ENCODE measurements around the gene MRAS.

The MRAS gene

DNA sequence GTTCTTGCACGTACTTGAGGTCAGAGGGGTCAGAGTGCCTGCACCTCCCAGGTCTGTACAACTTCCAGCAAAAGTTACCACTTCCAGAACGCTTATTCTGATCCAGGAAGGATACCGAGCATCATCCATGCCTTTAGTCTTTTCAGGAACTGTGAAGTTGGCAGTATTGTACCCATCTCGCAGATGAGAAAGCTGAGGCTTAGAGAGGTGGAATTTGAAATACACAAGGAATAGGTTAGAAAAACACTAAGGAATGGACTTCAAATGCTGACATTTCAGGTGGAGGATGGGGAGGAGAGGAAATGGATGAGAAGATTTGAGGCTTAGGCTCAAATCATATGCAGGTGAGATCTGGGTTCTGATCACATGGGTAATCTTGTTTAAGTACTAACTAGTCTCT is 97.3 kb downstream of the MRAS start (continued):
- TF ChIP-seq, protein P1, sequence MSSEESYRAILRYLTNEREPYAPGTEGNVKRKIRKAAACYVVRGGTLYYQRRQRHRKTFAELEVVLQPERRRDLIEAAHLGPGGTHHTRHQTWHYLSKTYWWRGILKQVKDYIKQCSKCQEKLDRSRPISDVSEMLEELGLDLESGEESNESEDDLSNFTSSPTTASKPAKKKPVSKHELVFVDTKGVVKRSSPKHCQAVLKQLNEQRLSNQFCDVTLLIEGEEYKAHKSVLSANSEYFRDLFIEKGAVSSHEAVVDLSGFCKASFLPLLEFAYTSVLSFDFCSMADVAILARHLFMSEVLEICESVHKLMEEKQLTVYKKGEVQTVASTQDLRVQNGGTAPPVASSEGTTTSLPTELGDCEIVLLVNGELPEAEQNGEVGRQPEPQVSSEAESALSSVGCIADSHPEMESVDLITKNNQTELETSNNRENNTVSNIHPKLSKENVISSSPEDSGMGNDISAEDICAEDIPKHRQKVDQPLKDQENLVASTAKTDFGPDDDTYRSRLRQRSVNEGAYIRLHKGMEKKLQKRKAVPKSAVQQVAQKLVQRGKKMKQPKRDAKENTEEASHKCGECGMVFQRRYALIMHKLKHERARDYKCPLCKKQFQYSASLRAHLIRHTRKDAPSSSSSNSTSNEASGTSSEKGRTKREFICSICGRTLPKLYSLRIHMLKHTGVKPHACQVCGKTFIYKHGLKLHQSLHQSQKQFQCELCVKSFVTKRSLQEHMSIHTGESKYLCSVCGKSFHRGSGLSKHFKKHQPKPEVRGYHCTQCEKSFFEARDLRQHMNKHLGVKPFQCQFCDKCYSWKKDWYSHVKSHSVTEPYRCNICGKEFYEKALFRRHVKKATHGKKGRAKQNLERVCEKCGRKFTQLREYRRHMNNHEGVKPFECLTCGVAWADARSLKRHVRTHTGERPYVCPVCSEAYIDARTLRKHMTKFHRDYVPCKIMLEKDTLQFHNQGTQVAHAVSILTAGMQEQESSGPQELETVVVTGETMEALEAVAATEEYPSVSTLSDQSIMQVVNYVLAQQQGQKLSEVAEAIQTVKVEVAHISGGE (tag by site-specific recombination; conservative IDR thresholded peaks at IDR 0.05; ENCODE audit: low read depth) = no peak
- TF ChIP-seq, protein P2, sequence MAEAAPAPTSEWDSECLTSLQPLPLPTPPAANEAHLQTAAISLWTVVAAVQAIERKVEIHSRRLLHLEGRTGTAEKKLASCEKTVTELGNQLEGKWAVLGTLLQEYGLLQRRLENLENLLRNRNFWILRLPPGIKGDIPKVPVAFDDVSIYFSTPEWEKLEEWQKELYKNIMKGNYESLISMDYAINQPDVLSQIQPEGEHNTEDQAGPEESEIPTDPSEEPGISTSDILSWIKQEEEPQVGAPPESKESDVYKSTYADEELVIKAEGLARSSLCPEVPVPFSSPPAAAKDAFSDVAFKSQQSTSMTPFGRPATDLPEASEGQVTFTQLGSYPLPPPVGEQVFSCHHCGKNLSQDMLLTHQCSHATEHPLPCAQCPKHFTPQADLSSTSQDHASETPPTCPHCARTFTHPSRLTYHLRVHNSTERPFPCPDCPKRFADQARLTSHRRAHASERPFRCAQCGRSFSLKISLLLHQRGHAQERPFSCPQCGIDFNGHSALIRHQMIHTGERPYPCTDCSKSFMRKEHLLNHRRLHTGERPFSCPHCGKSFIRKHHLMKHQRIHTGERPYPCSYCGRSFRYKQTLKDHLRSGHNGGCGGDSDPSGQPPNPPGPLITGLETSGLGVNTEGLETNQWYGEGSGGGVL (tag by site-specific recombination; IDR thresholded peaks at IDR 0.05) = no peak

DNA sequence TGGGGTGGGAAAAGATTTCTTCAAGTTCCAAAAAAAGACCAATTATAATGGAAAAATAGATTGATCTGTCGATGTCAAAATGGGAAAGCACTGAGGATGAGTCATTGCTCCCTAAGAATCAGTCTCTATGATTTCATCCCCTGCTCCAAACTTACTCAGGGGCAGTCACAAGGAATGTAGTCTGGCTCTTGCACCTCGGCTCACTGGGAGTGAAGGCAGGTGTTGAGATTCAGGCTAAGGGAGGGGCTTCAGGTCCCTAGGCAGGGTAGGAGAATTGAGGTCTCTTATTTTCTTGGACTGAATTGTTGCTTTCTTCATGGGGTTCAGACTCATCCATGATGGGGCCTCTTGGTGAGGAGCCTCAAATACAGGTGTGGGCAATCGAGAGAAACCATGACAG is 100.3 kb downstream of the MRAS start:
- H3K4me1 ChIP-seq (ENCODE audit: control insufficient read depth, insufficient read depth, low read length) = no peaks in the 10 kb centered on the region
- no peaks in the 10 kb centered on the region for H3K36me3 ChIP-seq (ENCODE audit: control insufficient read depth in 2 of 2, insufficient read depth in 1 of 2, low read length in 2 of 2)
- POLR2A ChIA-PET = no interaction called here
- H3K27ac ChIP-seq (ENCODE audit: extremely low read depth, low read depth, low read length) = no peak overlapping the region
- CTCF ChIA-PET = interaction anchor here (0.6 kb wide), 1 partner anchor 31 kb away, joined by 3 read pairs; no protein-coding TSS in a partner anchor
- no peaks in the 10 kb centered on the region for H3K9me3 ChIP-seq (ENCODE audit: control insufficient read depth, insufficient read depth, low read depth, low read length)
- no peak for TF ChIP-seq ZNF324 (tag by site-specific recombination; IDR thresholded peaks at IDR 0.05)
- TF ChIP-seq, protein P3, sequence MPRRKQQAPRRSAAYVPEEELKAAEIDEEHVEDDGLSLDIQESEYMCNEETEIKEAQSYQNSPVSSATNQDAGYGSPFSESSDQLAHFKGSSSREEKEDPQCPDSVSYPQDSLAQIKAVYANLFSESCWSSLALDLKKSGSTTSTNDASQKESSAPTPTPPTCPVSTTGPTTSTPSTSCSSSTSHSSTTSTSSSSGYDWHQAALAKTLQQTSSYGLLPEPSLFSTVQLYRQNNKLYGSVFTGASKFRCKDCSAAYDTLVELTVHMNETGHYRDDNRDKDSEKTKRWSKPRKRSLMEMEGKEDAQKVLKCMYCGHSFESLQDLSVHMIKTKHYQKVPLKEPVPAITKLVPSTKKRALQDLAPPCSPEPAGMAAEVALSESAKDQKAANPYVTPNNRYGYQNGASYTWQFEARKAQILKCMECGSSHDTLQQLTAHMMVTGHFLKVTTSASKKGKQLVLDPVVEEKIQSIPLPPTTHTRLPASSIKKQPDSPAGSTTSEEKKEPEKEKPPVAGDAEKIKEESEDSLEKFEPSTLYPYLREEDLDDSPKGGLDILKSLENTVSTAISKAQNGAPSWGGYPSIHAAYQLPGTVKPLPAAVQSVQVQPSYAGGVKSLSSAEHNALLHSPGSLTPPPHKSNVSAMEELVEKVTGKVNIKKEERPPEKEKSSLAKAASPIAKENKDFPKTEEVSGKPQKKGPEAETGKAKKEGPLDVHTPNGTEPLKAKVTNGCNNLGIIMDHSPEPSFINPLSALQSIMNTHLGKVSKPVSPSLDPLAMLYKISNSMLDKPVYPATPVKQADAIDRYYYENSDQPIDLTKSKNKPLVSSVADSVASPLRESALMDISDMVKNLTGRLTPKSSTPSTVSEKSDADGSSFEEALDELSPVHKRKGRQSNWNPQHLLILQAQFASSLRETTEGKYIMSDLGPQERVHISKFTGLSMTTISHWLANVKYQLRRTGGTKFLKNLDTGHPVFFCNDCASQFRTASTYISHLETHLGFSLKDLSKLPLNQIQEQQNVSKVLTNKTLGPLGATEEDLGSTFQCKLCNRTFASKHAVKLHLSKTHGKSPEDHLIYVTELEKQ (tag by site-specific recombination; IDR thresholded peaks at IDR 0.05; ENCODE audit: borderline replicate concordance) = no peak
- TF ChIP-seq, protein P4, sequence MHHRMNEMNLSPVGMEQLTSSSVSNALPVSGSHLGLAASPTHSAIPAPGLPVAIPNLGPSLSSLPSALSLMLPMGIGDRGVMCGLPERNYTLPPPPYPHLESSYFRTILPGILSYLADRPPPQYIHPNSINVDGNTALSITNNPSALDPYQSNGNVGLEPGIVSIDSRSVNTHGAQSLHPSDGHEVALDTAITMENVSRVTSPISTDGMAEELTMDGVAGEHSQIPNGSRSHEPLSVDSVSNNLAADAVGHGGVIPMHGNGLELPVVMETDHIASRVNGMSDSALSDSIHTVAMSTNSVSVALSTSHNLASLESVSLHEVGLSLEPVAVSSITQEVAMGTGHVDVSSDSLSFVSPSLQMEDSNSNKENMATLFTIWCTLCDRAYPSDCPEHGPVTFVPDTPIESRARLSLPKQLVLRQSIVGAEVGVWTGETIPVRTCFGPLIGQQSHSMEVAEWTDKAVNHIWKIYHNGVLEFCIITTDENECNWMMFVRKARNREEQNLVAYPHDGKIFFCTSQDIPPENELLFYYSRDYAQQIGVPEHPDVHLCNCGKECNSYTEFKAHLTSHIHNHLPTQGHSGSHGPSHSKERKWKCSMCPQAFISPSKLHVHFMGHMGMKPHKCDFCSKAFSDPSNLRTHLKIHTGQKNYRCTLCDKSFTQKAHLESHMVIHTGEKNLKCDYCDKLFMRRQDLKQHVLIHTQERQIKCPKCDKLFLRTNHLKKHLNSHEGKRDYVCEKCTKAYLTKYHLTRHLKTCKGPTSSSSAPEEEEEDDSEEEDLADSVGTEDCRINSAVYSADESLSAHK (tag by site-specific recombination; IDR thresholded peaks at IDR 0.05) = no peak
- no peak for TF ChIP-seq ZNF391 (tag by site-specific recombination; IDR thresholded peaks at IDR 0.05; ENCODE audit: borderline replicate concordance, low read depth)
- TF ChIP-seq ZNF701 (tag by site-specific recombination; IDR thresholded peaks at IDR 0.05) = no peak
- no peak for TF ChIP-seq ZNF214 (tag by site-specific recombination; IDR thresholded peaks at IDR 0.05; ENCODE audit: borderline replicate concordance)
- TF ChIP-seq TCF7L2 (IDR thresholded peaks at IDR 0.05; ENCODE audit: borderline replicate concordance, low read depth, low read length) = no peak
- TF ChIP-seq ZNF660 (tag by site-specific recombination; IDR thresholded peaks at IDR 0.05) = no peak
- TF ChIP-seq, protein P5, sequence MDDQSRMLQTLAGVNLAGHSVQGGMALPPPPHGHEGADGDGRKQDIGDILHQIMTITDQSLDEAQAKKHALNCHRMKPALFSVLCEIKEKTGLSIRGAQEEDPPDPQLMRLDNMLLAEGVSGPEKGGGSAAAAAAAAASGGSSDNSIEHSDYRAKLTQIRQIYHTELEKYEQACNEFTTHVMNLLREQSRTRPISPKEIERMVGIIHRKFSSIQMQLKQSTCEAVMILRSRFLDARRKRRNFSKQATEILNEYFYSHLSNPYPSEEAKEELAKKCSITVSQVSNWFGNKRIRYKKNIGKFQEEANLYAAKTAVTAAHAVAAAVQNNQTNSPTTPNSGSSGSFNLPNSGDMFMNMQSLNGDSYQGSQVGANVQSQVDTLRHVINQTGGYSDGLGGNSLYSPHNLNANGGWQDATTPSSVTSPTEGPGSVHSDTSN (CRISPR knock-in tag; IDR thresholded peaks at IDR 0.05) = no peak
- no peak for TF ChIP-seq ZBTB17 (tag by site-specific recombination; IDR thresholded peaks at IDR 0.05)
- H3K4me3 ChIP-seq (ENCODE audit: low read depth, low read length) = no peak overlapping the region

Measured in HEK293 (cell line).